NCI-H446 treated with DMSO at 0.1 percent for 48 hours (cell line): Measurements from ENCODE around the gene PXN.
A peak's percentile ranks its signal among the peaks of the same experiment; 100 is the strongest.
"Not testable (repeated sequence)": the region's sequence is repeated elsewhere in the genome, so short reads cannot be mapped to it uniquely, and the experiment has no call there.

Experiments used
- DNase-seq: peaks from one replicate; lab custom pipeline; 2025; lab: John Stamatoyannopoulos, UW

PXN gene

DNA sequence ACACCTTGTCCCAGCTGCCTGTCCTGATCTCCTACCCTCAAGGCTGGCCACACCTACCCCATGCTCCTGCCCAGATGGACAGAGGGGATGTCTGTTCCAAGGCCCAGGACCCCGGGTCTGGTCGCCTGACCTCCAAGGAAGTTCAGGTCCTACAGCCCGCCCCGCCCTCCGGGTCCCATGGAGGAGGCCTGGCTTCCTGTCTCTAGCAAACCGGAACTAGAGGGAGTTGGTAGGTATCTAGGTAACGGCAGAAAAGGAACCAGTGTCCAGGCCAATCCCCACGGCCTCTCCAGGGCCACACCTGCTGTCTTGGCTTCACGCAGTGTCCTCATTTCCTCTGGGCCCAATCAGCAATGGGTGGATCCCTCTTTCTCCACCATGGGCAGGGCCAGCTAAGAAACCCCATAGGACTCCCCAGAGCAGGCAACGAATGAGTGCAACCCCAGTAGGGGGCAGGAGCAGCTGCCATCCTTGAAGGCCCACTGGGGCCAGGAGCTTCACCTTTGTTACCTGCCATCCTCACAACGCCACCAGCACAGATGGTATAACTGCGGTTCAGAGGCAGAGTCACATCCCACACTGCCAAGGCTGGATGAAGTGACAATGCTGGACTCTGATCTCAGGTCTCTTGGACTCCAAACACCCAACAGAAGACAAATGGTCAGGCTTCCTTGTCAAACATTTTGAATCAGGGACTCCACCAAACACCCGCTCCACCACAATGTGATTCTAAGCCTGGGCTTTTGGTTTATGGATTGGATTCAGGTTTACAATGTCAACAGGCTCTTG is 39.5 kb downstream of the PXN start:
- no peak for DNase-seq

DNA sequence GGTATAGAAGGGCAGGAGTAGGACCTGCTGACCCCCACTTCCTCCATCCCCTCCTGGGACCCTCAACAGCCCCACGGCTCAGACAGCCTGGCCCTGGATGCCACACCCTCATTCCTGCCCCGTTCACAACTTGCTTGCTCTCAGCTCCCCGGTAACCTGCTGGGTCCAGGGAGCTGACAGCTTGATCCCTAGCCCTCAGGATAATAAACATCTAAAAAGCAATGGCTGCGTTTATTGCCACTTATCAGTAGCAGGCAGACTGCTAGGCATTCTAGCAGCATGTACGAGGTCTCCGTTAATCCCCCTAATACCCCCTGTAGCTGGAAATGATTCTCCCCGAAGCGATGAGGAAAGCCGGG is 40.4 kb downstream of the PXN start:
- no peak for DNase-seq

- DNase-seq, result peak; percentile 51
Measured at GRCh38 chr12:120224304-120225199, 41.0 kb downstream of the PXN start.

- DNase-seq, result no peak
Measured at GRCh38 chr12:120223458-120224303, 41.8 kb downstream of the PXN start.

DNA sequence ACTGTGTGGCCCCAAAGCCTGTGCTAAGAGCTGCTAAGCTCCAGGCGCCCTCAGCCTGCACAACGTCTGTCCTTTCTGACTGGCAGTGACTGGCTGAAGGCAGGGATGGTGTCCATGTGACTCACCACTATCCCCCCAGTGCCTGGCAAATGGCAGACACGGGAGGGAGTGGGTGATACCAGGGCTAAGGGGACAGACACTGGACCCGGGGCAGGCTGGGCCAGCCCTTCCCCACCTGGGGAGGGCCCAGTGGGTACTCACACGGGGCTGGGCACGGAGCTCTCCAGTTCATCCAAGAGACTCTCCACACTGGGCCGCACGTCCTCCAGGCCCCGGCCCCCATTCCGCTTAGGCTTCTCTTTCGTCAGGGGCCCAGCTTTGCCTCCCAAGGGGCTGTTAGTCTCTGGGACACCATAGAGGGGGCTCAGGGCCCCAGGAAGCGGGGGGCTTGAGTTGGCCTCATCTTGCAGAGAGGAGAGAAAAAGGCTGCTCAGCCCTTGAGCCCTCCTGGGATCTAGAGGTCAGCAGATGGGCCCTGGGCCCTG is 43.2 kb downstream of the PXN start:
- DNase-seq, result no peak

- no peak for DNase-seq
Measured at GRCh38 chr12:120221576-120221900, 44.0 kb downstream of the PXN start.

DNA sequence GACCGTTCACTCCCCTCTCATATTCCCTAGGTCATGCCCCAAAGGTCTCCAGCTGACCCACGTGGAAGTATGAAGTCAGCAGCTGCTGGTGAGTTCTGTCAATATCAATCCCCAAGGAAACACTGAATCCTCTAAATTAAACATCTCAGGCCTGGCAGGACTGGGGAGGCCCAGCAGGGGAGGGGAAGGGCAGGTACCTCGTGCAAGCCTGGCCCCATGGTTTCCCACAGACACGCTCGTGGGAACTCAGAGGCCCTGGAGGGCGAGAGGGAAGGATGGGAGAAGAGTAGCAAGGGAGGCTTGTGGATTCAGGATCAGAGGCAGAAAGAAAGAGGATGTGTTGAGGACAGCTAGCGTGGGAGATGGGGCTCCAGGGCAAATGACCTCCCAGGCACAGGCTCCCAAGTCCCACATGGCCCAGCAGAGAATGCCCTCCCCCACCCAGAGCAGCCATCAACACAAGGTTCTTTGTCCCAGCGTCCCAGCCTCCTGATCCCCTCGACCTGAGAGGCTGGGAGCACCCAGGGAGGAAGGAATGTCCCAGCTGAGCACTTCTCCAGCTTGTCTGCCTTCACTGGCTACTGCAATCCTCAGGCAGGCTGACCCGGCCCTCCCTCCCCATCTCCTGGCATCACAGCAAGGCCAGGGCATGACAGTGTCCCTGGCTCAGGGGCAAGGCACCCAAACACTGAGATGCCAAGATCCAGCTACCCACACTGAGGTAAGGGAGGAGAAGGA is 44.5 kb downstream of the PXN start:
- no peak for DNase-seq

GRCh38 chr12:120218680-120219606 is 46.6 kb downstream of the PXN start:
- DNase-seq, result no peak

DNA sequence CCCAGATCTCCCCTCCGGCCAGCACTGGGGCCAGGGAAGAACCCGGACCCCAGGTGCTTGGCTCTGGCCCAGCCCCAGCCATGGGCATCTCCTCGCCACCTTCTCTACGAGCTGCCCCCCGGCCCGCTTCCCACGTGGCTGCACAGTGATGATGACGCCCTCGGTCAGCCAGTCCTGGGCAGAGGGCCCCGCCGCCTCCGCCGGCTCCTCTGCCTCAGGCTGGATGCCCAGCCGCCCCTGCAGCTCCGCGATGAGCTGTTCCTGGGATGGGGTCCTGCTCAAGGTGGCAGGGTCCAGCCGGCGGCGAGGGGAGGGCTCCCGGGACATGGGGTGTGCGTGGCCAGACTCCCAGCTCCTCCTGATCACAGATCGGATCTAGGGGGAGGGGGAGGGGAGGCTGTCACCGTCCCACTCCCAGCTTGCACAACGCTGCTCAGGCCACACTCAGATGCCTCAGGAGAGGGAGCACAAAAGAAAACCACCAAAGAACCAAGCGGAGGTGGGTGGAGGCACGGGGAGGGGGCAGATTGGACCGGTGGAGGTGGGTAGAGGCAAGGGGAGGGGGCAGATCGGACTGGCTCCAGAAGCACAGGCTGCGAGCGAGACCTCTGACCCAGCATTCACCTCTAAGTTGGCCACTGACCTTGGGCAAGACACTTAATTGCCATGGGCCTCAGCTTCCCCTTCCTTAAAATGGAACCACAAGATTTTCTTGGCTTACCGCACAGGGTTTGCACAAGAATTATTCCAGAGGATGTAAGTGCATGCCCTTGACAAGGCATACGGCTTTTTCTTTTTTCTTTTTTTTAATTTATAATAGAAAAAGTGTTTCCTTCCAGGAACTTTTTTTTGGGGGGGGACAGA is 48.6 kb downstream of the PXN start:
- no peak for DNase-seq

DNA sequence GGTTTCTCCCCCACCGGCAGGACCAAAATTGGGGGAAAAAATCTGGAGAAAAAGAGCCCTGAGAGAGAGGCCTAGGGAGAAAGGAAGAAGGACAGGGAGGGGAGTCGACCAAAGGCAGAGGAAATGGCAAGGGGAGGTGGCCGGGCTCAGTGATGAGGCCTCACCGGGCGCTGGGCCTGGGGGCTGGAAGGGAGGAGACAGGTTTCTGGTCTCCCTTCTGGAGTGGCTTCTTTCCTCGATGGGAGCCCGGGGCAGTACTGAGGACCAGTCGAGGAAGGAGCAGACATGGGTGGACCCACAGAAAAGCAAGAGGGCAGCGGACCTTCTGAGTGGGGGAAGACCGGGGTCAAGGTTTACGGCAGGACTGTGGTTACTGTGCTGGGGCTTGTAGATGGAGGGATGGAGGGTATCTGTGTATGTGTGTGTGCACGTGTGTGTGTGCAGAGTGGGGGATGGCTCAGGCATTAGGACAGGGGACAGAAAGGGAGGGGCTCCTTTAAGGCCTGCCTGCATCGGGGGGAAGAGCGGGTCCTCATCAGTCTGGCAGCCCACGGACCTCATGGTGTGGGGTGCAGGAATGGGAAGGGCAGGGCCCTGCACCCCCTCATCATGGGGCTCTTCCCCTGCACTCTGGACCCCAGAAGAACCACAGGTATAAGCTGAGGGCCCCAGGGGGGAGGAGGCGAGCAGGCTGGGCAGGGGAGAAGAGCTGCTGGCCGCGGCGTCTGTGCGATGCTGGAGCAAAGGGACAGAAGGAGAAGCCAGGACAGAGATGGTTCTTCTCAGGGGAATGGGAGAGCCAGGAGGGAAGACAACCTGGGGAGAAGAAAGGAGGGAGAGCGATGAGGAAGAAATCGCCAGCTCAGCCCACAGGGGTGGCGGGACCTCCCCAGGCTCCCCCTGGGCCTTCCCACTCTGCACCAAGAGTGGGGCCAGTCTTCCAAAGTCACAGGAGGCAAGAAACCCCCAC is 49.5 kb downstream of the PXN start:
- DNase-seq, result no peak

DNA sequence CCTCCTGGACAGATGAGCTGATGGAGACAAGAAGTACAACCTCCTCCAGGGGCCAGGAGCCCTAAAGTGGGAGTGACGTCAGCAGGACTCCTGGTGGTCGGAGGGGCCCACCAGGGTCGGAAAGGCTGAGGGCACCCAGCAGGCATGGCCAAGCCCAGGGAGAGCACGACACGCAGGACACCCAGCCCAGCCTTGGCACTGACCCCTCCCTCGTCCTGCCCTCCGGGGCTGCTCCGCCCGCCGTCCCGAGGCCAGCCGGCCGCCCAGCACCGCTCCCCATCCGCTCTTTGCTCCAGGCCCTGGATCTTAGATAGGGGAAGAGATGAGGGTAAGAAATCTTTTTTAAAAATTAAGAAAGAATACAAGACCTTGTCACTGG is 50.2 kb downstream of the PXN start:
- no peak for DNase-seq

- no peak for DNase-seq
Measured at GRCh38 chr12:120214626-120215356, 50.7 kb downstream of the PXN start.

GRCh38 chr12:120213758-120214157 is 51.8 kb downstream of the PXN start:
- DNase-seq, result no peak

GRCh38 chr12:120213182-120213581 is 52.3 kb downstream of the PXN start:
- not testable (repeated sequence) for DNase-seq

DNA sequence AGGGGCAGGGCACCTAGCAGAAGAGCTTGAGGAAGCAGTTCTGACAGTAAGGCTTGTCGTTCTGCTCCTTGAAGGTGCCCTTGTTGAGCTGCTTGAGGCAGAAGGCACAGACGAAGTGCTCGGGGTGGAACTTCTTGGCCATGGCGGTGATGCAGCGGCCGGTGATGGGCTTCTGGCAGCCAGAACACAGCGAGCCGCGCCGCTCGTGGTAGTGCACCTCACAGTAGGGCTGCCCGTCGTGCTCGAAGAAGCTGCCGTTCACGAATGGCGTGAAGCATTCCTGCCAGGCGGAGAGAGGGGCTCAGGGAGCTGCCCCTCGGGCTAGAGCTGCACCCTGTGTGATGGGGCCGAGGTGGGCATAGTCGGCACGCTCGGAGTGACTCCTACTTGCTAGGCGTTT is 53.2 kb downstream of the PXN start:
- no peak for DNase-seq

GRCh38 chr12:120211904-120212283 is 53.6 kb downstream of the PXN start:
- no peak for DNase-seq

- DNase-seq, result no peak
Measured at GRCh38 chr12:120211243-120211903, 54.2 kb downstream of the PXN start.
